CMK (cell line): ENCODE results near the gene NUDT2.
"Not testable (repeated sequence)": the region's sequence is repeated elsewhere in the genome, so short reads cannot be mapped to it uniquely, and the experiment has no call there.

Source experiments
- DNase-seq: peaks from one replicate; pipeline ENCODE4 v3.0.0-alpha.2; 2010; ENCODE audit warnings: low read depth

Gene NUDT2

GRCh38 chr9:34328987-34329832 is at the start of gene NUDT2, which contains the start of gene KIF24:
Gene NUDT2 (plus strand): TSS chr9:34329569. CDS start chr9:34339040, 9,471 bp downstream.
Gene KIF24 (minus strand): TSS chr9:34329268. CDS start chr9:34311346, 17,922 bp downstream.
- peak; percentile 100 for DNase-seq

- DNase-seq: no peak
These were observed 47.3 kb upstream of the NUDT2 start for GRCh38 chr9:34282096-34282495.

GRCh38 chr9:34289159-34289558 is 40.2 kb upstream of the NUDT2 start:
- DNase-seq: no peak

DNA sequence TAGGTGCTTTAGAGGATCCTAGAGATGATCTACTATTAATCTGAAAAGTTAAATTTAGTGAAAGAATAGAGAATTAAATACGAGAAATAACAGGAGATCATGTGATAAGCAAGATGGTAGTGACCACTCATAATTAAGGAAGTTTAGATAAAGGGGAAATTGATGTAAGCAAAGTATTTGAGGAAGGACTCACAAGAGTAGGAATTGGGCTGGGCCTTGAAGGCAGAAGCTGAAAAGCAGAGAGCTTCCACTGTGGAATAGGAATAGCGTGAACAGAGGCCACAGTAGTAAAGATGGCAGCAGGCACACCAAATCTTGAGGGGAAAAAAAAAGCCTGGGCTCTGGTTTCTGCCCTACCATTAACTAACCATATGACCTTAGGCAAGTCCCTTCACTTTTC is 38.3 kb upstream of the NUDT2 start:
- DNase-seq: no peak

DNA sequence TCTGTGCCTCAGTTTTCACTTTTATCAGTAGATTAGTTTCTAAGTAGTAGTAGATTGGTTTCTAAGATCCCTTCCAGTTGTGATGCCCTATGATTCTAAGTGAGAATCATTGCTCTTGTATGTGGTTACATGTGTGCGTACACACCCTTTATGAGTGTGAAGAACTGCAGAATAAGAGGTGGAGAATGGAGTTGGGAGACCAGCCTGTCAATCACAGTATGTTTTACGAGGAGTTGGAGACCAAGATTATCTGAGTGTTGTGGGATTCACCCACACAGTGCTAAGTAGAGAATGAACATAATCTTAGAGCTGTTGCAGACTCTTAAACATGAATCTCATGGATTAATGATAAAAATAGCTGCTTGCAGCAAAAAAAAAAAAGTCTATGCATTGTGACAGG is 37.9 kb upstream of the NUDT2 start:
- DNase-seq: no peak

DNA sequence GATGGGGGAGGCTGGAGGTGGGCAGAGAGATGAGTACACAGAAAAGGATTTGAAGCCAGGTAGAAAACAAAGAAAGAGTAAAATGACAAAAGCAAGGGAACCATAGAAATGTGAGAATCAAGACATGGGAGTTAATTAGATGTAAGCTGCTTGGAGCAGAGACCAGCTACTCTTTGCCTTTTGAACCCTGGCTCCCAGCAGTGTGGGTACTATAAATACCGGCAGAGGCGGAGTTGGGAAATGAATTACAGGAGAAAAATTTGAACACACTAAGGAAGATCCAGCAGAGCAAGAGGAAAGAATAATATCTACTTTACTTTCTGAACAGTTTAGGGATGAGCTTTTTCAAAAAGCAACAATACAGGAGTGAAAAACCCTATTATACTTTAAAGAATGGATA is 36.8 kb upstream of the NUDT2 start:
- DNase-seq: no peak

GRCh38 chr9:34301064-34301463 is 28.3 kb upstream of the NUDT2 start:
- not testable (repeated sequence) for DNase-seq

- not testable (repeated sequence) for DNase-seq
These were observed 21.1 kb upstream of the NUDT2 start for GRCh38 chr9:34308316-34308715.

GRCh38 chr9:34310215-34310614 is 19.2 kb upstream of the NUDT2 start:
- DNase-seq: no peak

- DNase-seq: no peak
These were observed 17.7 kb upstream of the NUDT2 start for GRCh38 chr9:34311499-34312185.

DNA sequence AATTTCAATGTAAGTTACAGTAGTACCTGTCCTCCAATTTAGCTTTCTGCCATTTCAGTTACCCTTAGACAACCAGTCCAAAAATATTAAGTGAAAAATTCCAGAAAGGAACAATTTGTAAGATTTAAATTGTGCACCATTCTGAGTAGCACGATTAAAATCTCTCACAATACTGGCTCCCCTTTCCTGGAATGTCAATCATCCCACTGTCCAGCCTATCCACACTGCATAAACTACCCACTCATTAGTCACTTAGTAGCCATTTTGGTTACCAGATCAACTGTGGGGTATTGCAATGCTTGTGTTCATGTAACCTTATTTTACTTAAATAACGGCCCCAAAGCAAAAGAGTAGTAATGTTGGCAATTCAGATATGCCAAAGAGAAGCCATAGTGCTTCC is 11.9 kb upstream of the NUDT2 start:
- no peak for DNase-seq

GRCh38 chr9:34318163-34318790 is 11.1 kb upstream of the NUDT2 start:
- no peak for DNase-seq

GRCh38 chr9:34321451-34321850 is 7.9 kb upstream of the NUDT2 start:
- DNase-seq: no peak

- DNase-seq: no peak
These were observed 6.3 kb upstream of the NUDT2 start for GRCh38 chr9:34322899-34323591.

DNA sequence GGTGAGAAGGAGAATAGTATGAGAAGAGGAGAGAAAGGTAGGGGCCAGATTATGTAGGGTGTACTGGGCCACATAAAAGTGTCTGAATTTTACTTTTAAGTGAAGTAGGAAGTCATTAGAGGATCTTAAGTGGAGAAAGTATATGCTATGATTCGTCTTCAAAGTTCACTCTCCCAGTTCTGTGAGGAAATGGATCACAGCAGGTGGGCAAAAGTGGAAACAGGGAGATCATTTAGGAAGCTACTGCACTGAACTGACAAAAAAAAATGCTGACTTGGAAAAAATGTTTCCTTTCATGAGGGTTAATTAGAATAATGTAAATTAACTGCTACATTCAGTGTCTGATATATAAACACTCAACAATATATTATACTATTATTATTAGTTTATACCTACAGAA is 2.7 kb upstream of the NUDT2 start:
- DNase-seq: no peak

GRCh38 chr9:34328500-34328986 is 826 bp upstream of the NUDT2 start:
- DNase-seq: no peak

DNA sequence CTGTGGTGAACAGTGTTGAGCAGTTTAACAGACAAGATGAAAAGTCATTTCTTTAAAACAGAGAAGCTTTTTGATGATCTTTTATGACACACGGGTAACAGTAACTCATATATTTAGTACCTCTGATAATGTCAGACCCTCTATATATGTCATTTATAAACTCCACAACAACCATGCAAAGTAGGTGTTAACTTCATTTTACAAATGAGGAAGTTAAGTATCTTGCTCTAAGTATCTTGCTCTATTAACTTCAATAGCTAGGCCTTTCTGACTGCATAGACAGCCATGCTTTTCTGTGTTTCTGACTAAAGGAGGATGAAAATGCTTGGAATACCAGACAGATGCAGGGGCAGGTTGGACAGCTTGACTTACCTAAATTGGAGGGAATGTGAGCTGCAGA is 1.8 kb downstream of the NUDT2 start:
- no peak for DNase-seq

GRCh38 chr9:34332076-34332964 is 3.0 kb downstream of the NUDT2 start:
- DNase-seq: no peak

DNA sequence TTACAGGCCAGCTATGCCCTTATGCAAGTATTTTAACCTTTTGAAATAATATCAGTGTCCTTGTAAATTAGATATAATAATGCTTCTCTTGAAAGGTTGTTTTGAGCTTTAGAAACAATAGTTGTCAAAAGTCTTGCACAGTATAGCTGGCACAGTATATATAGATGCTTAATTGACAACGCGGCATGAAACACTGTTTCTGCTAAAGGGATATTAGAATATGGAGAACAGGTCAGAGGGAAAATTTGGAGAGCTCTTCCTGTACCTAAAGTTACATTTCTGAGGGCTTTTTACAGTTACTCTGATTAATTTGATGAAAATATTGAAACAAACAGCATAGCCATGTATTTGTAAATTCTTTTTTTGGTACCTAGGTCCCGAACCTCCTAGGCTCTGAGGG is 4.5 kb downstream of the NUDT2 start:
- DNase-seq: no peak

DNA sequence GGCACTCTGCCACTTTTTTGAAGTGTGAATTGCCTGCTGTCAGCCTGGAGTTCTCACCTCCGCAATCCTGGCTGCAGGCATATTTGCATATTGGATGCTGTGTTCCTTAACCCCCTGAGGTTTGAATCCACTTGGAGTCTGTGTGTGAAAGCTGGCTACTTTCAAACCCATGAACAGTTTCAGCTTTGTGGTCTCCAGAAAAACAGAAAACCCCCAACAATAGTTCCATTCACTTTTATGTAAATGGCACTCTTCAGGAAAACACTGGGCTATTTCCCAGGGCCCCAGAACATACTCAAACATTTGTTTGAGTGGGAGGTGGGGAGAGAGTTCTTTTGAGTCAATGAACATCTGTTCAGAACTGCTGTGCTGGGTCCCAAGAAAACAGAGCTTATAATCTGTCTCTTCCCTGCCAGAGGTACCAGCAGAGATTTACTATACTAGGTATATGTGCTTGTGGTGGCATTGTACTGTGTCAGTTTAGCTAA is 5.0 kb downstream of the NUDT2 start:
- no peak for DNase-seq

- DNase-seq: no peak
These were observed 5.5 kb downstream of the NUDT2 start for GRCh38 chr9:34334916-34335315.
